Measurements from ENCODE around the gene AHSP.

- TF ChIP-seq POLR2A (IDR thresholded peaks at IDR 0.05; ENCODE audit: extremely low read depth, insufficient read length), result no peak
- no peak for TF ChIP-seq CTCF (IDR thresholded peaks at IDR 0.05; ENCODE audit: low read depth, low read length)
These were observed 39.8 kb upstream of the AHSP start for GRCh38 chr16:31487720-31488467.
